Ramos (cell line): ENCODE data around the gene TSPAN18.

Experiments
- in situ Hi-C: fragments of 300-500 bp; cut with MboI; formaldehyde crosslinking; loops from one replicate; pipeline ENCODE4 v1.14.3; 2022; ENCODE audit warnings: low sequenced_read_pairs; ENCODE audit not compliant: unreplicated experiment

TSPAN18 gene

GRCh38 chr11:44963136-44963535 is 236.4 kb downstream of the TSPAN18 start:
- in situ Hi-C loops: no loop called here

GRCh38 chr11:44963948-44964347 is 237.2 kb downstream of the TSPAN18 start:
- in situ Hi-C loops: no loop called here

- in situ Hi-C loops: no loop called here
Observed at GRCh38 chr11:44964526-44965209, 237.9 kb downstream of the TSPAN18 start.

GRCh38 chr11:44966694-44967093 is 239.9 kb downstream of the TSPAN18 start:
- in situ Hi-C loops: no loop called here

GRCh38 chr11:44967930-44968496 is 241.3 kb downstream of the TSPAN18 start:
- in situ Hi-C loops: no loop called here

GRCh38 chr11:44968510-44968909 is 241.7 kb downstream of the TSPAN18 start:
- in situ Hi-C loops: no loop called here

GRCh38 chr11:44969651-44970252 is 243.0 kb downstream of the TSPAN18 start:
- in situ Hi-C loops: no loop called here

GRCh38 chr11:44970293-44970692 is 243.5 kb downstream of the TSPAN18 start:
- in situ Hi-C loops: no loop called here

GRCh38 chr11:44971185-44971584 is 244.4 kb downstream of the TSPAN18 start:
- in situ Hi-C loops: no loop called here

- in situ Hi-C loops: no loop called here
Observed at GRCh38 chr11:44972746-44973435, 246.1 kb downstream of the TSPAN18 start.

GRCh38 chr11:44973632-44974401 is 247.1 kb downstream of the TSPAN18 start:
- in situ Hi-C loops: no loop called here

GRCh38 chr11:44974402-44975000 is 247.7 kb downstream of the TSPAN18 start:
- in situ Hi-C loops: no loop called here

- in situ Hi-C loops: no loop called here
Observed at GRCh38 chr11:44976576-44976975, 249.8 kb downstream of the TSPAN18 start.

GRCh38 chr11:44977493-44977984 is 250.8 kb downstream of the TSPAN18 start:
- in situ Hi-C loops: no loop called here

GRCh38 chr11:44978274-44978960 is 251.7 kb downstream of the TSPAN18 start:
- in situ Hi-C loops: no loop called here

GRCh38 chr11:44978961-44979331 is 252.2 kb downstream of the TSPAN18 start:
- in situ Hi-C loops: no loop called here

GRCh38 chr11:44979543-44980399 is 253.0 kb downstream of the TSPAN18 start:
- in situ Hi-C loops: no loop called here
